HepG2 (cell line): Measurements from ENCODE around the gene KIRREL3. TPM values are rescaled to one million over a fixed set of nuclear protein-coding genes. Genes with fewer than 3 reads are reported as not detected.

Experiments
- ATAC-seq: fragments of 200-7000 bp; cut with Tn5 transposase; 3 replicates; pipeline ENCODE4 v1.9.1; 2020; ENCODE audit warnings: mild to moderate bottlenecking, moderate library complexity
- BruUV-seq: library from RNA; stranded (reverse); fragments of 400-500 nt; replicated peaks from 2 replicates; lab custom pipeline; 2021; lab: Mats Ljungman, UMichigan
- CTCF ChIA-PET: fragments of 300-600 bp; formaldehyde crosslinking; extraction: SDS; loops from one replicate; lab custom pipeline; 2021; ENCODE audit warnings: low total read pairs, inconsistent platforms, low intra/inter-chr PET ratio; lab: Yijun Ruan, JAX
- POLR2A ChIA-PET: fragments of 350-600 bp; sonication (Branson Sonifier 250); formaldehyde crosslinking; loops from one replicate; lab custom pipeline; 2020; ENCODE audit warnings: antibody characterized with exemption, inconsistent platforms; lab: Yijun Ruan, JAX
- DNase-seq: peaks from one replicate; pipeline ENCODE4 v3.0.0-alpha.2; 2015; ENCODE audit warnings: low spot score
- FAIRE-seq: peaks from 3 replicates; lab custom pipeline; 2011; peaks lifted over from hg19 to GRCh38; lab: Jason Lieb, UNC
- H2AFZ ChIP-seq: one replicate; pipeline ENCODE4 v1.6.1; 2011; ENCODE audit warnings: low read length, inconsistent platforms
- H3K27ac ChIP-seq: fragments of 300-600 bp; 3 replicates; pipeline ENCODE4 v1.8.0; 2011; ENCODE audit warnings: mixed run types, mild to moderate bottlenecking, mixed read lengths, low read length, inconsistent platforms; ENCODE audit not compliant: insufficient read depth; ENCODE audit errors: extremely low read length
- H3K27me3 ChIP-seq, 2 experiments: fragments of 200-600 bp in 1 of 2; 2 replicates in 1 of 2; 3 replicates in 1 of 2; pipeline versions ENCODE4 v1.6.0 to v1.8.0; 2011; ENCODE audit warnings: low read length in 2 of 2, mild to moderate bottlenecking in 2 of 2, moderate library complexity in 2 of 2, inconsistent platforms in 1 of 2; ENCODE audit not compliant: insufficient read depth in 2 of 2, control insufficient read depth in 1 of 2
- H3K36me3 ChIP-seq, 2 experiments: fragments of 200-600 bp in 1 of 2; replicated peaks in 1 of 2; 2 replicates in 1 of 2; 3 replicates in 1 of 2; pipeline versions ENCODE4 v1.5.1 to v1.8.0; 2011; ENCODE audit warnings: low read length in 2 of 2, inconsistent platforms in 1 of 2; ENCODE audit not compliant: insufficient read depth in 2 of 2, control insufficient read depth in 1 of 2
- H3K4me1 ChIP-seq: 2 replicates; pipeline ENCODE4 v1.5.1; 2012; ENCODE audit warnings: low read length, inconsistent platforms; ENCODE audit not compliant: insufficient read depth
- H3K4me2 ChIP-seq: 2 replicates; pipeline ENCODE4 v1.6.0; 2011; ENCODE audit warnings: low read depth, low read length, inconsistent platforms
- H3K4me3 ChIP-seq, 3 experiments: fragments of 200-600 bp in 1 of 3; sonication (generic), shearing (Covaris generic) in 1 of 3; replicated peaks in 1 of 3; 2 replicates each; pipeline ENCODE4 v1.5.1; 2011 to 2016; ENCODE audit warnings: low read length in 3 of 3, inconsistent platforms in 2 of 3, low read depth in 2 of 3, mild to moderate bottlenecking in 2 of 3, control low read depth in 1 of 3, mixed read lengths in 1 of 3; ENCODE audit not compliant: insufficient read depth in 1 of 3
- H3K79me2 ChIP-seq: one replicate; pipeline ENCODE4 v1.6.1; 2011; ENCODE audit warnings: low read length, inconsistent platforms; ENCODE audit not compliant: insufficient read depth
- H3K9ac ChIP-seq: 2 replicates; pipeline ENCODE4 v1.6.0; 2011; ENCODE audit warnings: mild to moderate bottlenecking, low read depth, low read length, inconsistent platforms; ENCODE audit not compliant: insufficient read depth
- H3K9me3 ChIP-seq: 2 replicates; pipeline ENCODE4 v1.5.1; 2012; ENCODE audit warnings: mild to moderate bottlenecking, low read length
- H4K20me1 ChIP-seq: 2 replicates; pipeline ENCODE4 v1.6.0; 2011; ENCODE audit warnings: inconsistent platforms, mild to moderate bottlenecking, low read length, moderate library complexity; ENCODE audit not compliant: insufficient read depth
- KLF11 ChIP-seq: IDR thresholded peaks from 2 replicates; pipeline ENCODE4 v1.6.1; 2016; ENCODE audit warnings: missing compliant biosample characterization
- SRSF9 ChIP-seq: fragments of 200-400 bp; formaldehyde crosslinking; IDR thresholded peaks from 2 replicates; pipeline ENCODE4 v1.6.1; 2018; ENCODE audit warnings: borderline replicate concordance, mild to moderate bottlenecking, low read depth, low read length; ENCODE audit not compliant: insufficient read depth, poor library complexity, severe bottlenecking
- TAF1 ChIP-seq: sonication (generic); formaldehyde crosslinking; IDR thresholded peaks from 2 replicates; pipeline ENCODE4 v1.4.0; 2020; ENCODE audit warnings: missing genetic modification reagents
- TCF12 ChIP-seq, 2 experiments: fragments of 450-650 bp in 1 of 2; sonication (generic) in 1 of 2; formaldehyde crosslinking in 1 of 2; IDR thresholded peaks; 2 replicates each; pipeline versions ENCODE4 v1.6.1 to v1.8.0; 2017 to 2022; ENCODE audit warnings: antibody characterized with exemption in 1 of 2, mild to moderate bottlenecking in 1 of 2, missing genetic modification reagents in 1 of 2, moderate library complexity in 1 of 2
- U2AF1 ChIP-seq: fragments of 200-400 bp; formaldehyde crosslinking; optimal IDR thresholded peaks from 2 replicates; pipeline ENCODE3; 2017; ENCODE audit warnings: mild to moderate bottlenecking, low read depth, low read length
- ZFP36L1 ChIP-seq: sonication (generic); formaldehyde crosslinking; IDR thresholded peaks from 2 replicates; pipeline ENCODE4 v1.8.0; 2022; ENCODE audit warnings: mild to moderate bottlenecking, missing genetic modification reagents, moderate library complexity
- ZNF296 ChIP-seq: sonication (generic); formaldehyde crosslinking; conservative IDR thresholded peaks from 2 replicates; pipeline ENCODE4 v1.5.0; 2020; ENCODE audit warnings: mild to moderate bottlenecking, missing genetic modification reagents
- ZNF367 ChIP-seq: sonication (generic); formaldehyde crosslinking; IDR thresholded peaks from 2 replicates; pipeline ENCODE4 v1.4.0; 2020; ENCODE audit warnings: missing genetic modification reagents, borderline replicate concordance
- ZNF607 ChIP-seq: sonication (generic); formaldehyde crosslinking; IDR thresholded peaks from 2 replicates; pipeline ENCODE4 v1.5.1; 2020; ENCODE audit warnings: missing genetic modification reagents, mild to moderate bottlenecking, borderline replicate concordance
- WGBS: methylation state at CpG from one replicate; pipeline ENCODE4 v1.1.6; 2017; ENCODE audit warnings: low lambda C conversion rate; 5-methylcytosine and 5-hydroxymethylcytosine counted together
- in situ Hi-C: cut with HindIII; loops from 2 replicates; pipeline ENCODE4 v1.10.0; 2017; ENCODE audit warnings: low pct_unique_long_range_greater_than_20kb; ENCODE audit not compliant: extremely low pct_ligation_motif_present
- intact Hi-C: fragments of 100-400 bp; cut with micrococcal nuclease; formaldehyde crosslinking; loops from one replicate; pipeline ENCODE4 v1.10.0; 2022; ENCODE audit not compliant: unreplicated experiment
- polyA plus RNA-seq, 8 experiments: library from polyadenylated mRNA; depleted of rRNA in 3 of 8; stranded (reverse) in 7 of 8; unstranded in 1 of 8; fragments of >200 nt; fragmentation: Illumina TruSeq in 4 of 8; extraction: Trizol in 4 of 8; gene quantifications; 2 replicates each; pipeline versions ENCODE4 v1.2.1 to v1.2.3, GENCODE V29; 2011 to 2016; ENCODE audit warnings: low read depth in 4 of 8, missing spikeins in 1 of 8, mixed read lengths in 1 of 8; ENCODE audit not compliant: insufficient read depth in 1 of 8
- total RNA-seq, 5 experiments: library from RNA; depleted of rRNA; stranded (reverse); fragments of >200 nt; fragmentation: Illumina TruSeq; extraction: Trizol; gene quantifications; 2 replicates each; pipeline ENCODE4 v1.2.3, GENCODE V29; 2016; ENCODE audit warnings: low read depth in 1 of 5
- TF ChIP-seq, protein P1 (sequence below): sonication (generic); formaldehyde crosslinking; IDR thresholded peaks from 2 replicates; pipeline ENCODE4 v1.5.0; 2020; ENCODE audit warnings: missing genetic modification reagents
- TF ChIP-seq, protein P2 (sequence below): sonication (generic); formaldehyde crosslinking; IDR thresholded peaks from 2 replicates; pipeline ENCODE4 v1.5.1; 2020; ENCODE audit warnings: missing genetic modification reagents, mild to moderate bottlenecking, borderline replicate concordance

Gene KIRREL3
- total and polyA plus RNA-seq, 2 of the 13 experiments (the other 11 are each of a cell fraction or from before 2014, with no cell fraction given) = not detected

- no peak for TF ChIP-seq ZNF367 (CRISPR knock-in tag)
- TF ChIP-seq ZFP36L1 (CRISPR knock-in tag) = no peak
These were observed 100.4 kb downstream of the KIRREL3 start (continued) for GRCh38 chr11:126899961-126900748.

DNA sequence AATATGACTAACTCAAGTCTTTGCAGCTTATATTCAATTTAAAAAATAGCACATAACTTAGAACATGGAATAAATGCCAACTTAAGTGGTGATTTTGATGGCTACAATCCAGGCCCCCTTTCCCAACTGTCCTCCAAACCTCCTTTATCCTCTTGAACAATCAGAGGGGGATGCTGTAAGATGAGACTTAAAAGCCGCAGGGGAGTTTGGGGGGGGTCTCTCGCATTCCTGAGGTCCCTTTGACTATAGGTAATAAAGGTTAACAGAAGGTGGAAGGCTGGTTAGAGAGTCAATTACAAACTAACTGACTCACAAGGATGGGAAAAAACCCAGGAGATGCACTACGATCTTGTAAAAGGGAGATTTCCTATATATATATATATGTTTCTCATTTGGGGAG lies 101.8 kb downstream of the KIRREL3 start:
- CTCF ChIA-PET = no interaction called here
- intact Hi-C loops = no loop called here
- Histone ChIP-seq H3K27me3 (peaks cover 0 to 11% of the 10 kb centered on the region in 2 experiments; a peak in 1 of 5 replicates), H3K9me3 (no peaks in the 10 kb centered on the region), H3K4me3 (no peak overlapping the region), H3K79me2 (no peaks in the 10 kb centered on the region), H3K27ac (no peak overlapping the region), H2AFZ (no peak overlapping the region), H3K4me1 (no peaks in the 10 kb centered on the region), H4K20me1 (no peaks in the 10 kb centered on the region), H3K4me2 (no peak overlapping the region), H3K36me3 (no peaks in the 10 kb centered on the region), H3K9ac (no peak overlapping the region)
- BruUV-seq = no TSS peak
- no peak for DNase-seq
- POLR2A ChIA-PET = no interaction called here
- ATAC-seq = no peak
- in situ Hi-C loops = no loop called here
- TF ChIP-seq ZNF607 (CRISPR knock-in tag) (no peak), U2AF1 (no peak), ZNF296 (no peak), TAF1 (CRISPR knock-in tag) (no peak), KLF11 (no peak), TCF12 (IDR thresholded peaks at IDR 0.05) (no peak), TCF12 (CRISPR knock-in tag; IDR thresholded peaks at IDR 0.05) (no peak), SRSF9 (no peak)
- TF ChIP-seq, protein P1, sequence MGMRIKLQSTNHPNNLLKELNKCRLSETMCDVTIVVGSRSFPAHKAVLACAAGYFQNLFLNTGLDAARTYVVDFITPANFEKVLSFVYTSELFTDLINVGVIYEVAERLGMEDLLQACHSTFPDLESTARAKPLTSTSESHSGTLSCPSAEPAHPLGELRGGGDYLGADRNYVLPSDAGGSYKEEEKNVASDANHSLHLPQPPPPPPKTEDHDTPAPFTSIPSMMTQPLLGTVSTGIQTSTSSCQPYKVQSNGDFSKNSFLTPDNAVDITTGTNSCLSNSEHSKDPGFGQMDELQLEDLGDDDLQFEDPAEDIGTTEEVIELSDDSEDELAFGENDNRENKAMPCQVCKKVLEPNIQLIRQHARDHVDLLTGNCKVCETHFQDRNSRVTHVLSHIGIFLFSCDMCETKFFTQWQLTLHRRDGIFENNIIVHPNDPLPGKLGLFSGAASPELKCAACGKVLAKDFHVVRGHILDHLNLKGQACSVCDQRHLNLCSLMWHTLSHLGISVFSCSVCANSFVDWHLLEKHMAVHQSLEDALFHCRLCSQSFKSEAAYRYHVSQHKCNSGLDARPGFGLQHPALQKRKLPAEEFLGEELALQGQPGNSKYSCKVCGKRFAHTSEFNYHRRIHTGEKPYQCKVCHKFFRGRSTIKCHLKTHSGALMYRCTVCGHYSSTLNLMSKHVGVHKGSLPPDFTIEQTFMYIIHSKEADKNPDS (CRISPR knock-in tag) = no peak
- TF ChIP-seq, protein P2, sequence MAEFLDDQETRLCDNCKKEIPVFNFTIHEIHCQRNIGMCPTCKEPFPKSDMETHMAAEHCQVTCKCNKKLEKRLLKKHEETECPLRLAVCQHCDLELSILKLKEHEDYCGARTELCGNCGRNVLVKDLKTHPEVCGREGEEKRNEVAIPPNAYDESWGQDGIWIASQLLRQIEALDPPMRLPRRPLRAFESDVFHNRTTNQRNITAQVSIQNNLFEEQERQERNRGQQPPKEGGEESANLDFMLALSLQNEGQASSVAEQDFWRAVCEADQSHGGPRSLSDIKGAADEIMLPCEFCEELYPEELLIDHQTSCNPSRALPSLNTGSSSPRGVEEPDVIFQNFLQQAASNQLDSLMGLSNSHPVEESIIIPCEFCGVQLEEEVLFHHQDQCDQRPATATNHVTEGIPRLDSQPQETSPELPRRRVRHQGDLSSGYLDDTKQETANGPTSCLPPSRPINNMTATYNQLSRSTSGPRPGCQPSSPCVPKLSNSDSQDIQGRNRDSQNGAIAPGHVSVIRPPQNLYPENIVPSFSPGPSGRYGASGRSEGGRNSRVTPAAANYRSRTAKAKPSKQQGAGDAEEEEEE = no peak
- FAIRE-seq = no peak
- WGBS = 0% methylated on average over 3 of the region's 3 CpGs
